Cortex of kidney (tissue), 1 donor: ENCODE data around the gene GSTM4.
"Not testable (repeated sequence)": the region's sequence is repeated elsewhere in the genome, so short reads cannot be mapped to it uniquely, and the experiment has no call there.

ENCODE experiments used
- DNase-seq: peaks from one replicate; lab custom pipeline; 2025; lab: John Stamatoyannopoulos, UW

The GSTM4 gene

DNA sequence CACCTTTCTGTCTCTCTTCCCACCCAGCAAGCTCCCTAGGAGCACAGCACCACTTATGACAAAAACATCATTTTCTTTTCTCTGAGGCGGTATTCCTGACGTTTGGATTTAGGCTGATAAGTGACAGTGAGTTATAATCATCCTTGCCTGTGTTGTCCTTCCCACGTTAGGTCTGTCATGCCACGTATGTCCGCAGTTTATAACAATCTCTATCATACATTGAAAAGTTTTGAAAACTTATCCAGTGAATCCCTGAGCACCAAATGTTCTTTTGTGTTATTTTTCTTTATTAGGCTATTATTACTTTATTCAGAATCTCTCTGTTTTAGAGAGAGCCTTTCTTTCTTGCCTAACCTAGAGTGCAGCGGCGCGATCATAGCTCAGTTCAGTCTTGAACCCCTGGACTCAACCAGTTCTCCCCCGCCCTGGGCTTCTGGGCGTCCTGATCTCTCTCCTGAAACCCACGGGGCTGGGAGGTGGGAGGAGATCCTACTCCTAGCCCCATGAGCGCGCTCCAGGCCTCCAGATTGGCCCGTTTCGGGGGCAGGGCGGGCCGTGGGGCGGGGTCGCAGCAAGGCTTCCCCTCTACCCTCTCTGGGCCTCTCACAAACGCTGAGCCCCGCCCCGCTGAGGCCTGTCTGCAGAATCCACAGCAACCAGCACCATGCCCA is 11.7 kb downstream of the GSTM4 start, which contains the start of gene GSTM2:
GSTM2 (plus strand) TSS at position 606 of the 671 bp plus-strand sequence; CDS start at position 665, 59 bp downstream.
- DNase-seq: no peak

GRCh38 chr1:109668123-109668775 is 12.3 kb downstream of the GSTM4 start:
- no peak for DNase-seq

DNA sequence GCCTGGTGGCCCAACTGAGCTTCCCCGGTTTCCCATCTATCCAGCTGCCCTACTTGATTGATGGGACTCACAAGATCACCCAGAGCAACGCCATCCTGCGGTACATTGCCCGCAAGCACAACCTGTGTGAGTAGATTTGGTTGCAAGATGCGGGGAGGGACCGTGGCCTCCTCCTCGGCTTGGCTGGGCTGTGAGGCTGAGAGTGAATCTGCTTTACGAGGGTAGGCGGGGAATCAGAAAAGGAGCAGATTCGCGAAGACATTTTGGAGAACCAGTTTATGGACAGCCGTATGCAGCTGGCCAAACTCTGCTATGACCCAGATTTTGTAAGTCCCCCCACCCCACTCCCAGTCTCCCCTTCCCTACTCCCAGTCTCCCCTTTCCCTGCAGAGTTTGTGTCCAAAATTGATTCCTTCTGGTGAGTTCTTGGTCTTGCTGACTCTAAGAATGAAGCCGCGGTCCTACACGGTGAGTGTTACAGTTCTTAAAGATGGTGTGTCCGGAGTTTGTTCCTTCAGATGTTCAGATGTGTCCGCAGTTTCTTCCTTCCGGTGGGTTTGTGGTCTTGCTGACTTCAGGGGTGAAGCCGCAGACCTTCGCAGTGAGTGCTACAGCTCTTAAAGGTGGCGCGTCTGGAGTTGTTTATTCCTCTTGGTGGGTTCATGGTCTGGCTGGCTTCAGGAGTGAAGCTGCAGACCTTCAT is 13.5 kb downstream of the GSTM4 start:
- no peak for DNase-seq

- DNase-seq: not testable (repeated sequence)
Measured at GRCh38 chr1:109669949-109670302, 14.0 kb downstream of the GSTM4 start.

- no peak for DNase-seq
Measured at GRCh38 chr1:109671067-109671466, 15.2 kb downstream of the GSTM4 start.

GRCh38 chr1:109673861-109674260 is 18.0 kb downstream of the GSTM4 start:
- DNase-seq: not testable (repeated sequence)

- not testable (repeated sequence) for DNase-seq
Measured at GRCh38 chr1:109676683-109677381, 20.9 kb downstream of the GSTM4 start.

DNA sequence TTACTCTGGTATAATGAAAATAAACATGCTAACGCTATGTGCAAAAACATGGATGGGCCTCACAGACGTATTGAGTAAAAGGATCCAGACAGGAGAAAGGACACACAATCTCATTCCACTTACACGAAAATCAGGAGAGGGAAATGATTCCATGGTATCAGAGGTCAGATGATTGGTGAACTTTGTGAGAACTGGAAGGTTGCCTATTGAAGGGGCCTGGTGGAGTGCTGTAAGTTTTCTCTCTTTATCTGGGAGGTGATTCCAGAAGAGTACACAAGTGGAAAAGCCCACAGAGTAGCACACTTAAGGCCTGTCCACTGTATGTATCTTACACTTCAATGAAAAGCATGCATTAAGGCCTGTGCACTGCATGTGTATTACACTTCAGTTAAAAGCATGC is 21.6 kb downstream of the GSTM4 start:
- no peak for DNase-seq

DNA sequence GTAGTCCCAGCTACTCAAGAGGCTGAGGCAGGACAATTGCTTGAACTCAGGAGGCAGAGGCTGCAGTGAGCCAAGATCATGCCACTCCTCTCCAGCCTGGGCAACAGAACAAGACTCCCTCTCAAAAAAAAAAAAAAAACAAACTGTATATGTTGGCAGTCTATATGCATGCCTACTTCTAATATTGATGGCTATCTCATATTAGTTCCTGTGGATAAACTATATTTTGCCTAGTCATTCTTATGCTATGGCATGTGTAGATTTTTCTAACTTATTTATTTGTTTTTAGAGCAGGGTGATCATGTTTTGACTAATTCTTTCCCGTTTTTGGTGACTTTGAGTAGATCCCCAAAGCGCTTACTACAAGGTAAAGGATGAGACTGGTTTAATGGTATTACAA is 22.7 kb downstream of the GSTM4 start:
- not testable (repeated sequence) for DNase-seq

- DNase-seq: not testable (repeated sequence)
Measured at GRCh38 chr1:109684777-109685176, 28.9 kb downstream of the GSTM4 start.

- not testable (repeated sequence) for DNase-seq
Measured at GRCh38 chr1:109685399-109685798, 29.5 kb downstream of the GSTM4 start.

GRCh38 chr1:109685890-109686289 is 30.0 kb downstream of the GSTM4 start:
- not testable (repeated sequence) for DNase-seq

DNA sequence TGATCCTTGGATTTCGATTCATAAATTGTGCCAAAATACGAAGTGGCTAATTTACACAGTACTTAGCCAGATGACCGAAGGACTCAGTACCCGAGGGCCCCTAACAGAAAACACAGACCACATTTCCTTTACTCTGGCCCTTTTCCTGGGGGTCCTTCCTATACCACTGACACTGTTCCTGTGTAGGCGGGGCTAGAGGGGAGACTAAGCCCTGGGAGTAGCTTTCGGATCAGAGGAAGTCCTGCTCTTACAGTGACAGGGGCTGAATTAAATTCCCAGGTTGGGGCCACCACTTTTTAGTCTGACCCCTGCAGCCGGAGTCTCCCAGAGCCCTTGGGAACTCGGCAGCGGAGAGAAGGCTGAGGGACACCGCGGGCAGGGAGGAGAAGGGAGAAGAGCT is 31.2 kb downstream of the GSTM4 start:
- DNase-seq: not testable (repeated sequence)

DNA sequence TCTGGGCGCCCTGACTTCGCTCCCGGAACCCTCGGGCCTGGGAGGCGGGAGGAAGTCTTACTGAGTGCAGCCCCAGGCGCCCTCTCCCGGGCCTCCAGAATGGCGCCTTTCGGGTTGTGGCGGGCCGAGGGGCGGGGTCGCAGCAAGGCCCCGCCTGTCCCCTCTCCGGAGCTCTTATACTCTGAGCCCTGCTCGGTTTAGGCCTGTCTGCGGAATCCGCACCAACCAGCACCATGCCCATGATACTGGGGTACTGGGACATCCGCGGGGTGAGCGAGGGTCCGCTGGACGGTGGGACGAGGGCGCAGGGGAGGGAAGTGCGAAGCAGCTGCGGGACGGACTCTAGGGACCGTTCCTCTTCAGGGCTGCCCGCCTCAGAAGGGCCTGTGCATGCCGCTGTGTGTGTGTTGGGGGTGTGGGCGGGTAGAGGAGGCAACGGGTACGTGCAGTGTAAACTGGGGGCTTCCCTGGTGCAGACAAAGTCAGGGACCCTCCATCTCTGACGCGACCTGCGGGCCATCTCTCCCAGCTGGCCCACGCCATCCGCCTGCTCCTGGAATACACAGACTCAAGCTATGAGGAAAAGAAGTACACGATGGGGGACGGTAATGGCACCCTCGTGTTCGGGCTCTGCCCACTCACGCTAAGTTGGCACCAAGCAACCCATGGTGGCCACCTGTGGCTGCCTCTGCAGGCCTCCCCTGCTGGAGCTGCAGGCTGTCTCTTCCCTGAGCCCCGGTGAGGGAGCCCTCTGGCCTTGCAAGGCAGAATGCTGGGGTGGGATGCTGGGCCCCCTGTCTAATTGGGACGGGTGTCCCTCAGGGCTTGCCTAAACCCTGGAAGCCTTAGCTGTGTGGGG is 32.0 kb downstream of the GSTM4 start, which contains the start of gene GSTM1:
GSTM1 (plus strand) TSS at position 177 of the 859 bp plus-strand sequence; CDS start at position 234, 57 bp downstream.
- DNase-seq: no peak

- no peak for DNase-seq
Measured at GRCh38 chr1:109689844-109690405, 34.0 kb downstream of the GSTM4 start.

- DNase-seq: no peak
Measured at GRCh38 chr1:109691759-109692158, 35.9 kb downstream of the GSTM4 start.

GRCh38 chr1:109694400-109694799 is 38.5 kb downstream of the GSTM4 start:
- DNase-seq: not testable (repeated sequence)

DNA sequence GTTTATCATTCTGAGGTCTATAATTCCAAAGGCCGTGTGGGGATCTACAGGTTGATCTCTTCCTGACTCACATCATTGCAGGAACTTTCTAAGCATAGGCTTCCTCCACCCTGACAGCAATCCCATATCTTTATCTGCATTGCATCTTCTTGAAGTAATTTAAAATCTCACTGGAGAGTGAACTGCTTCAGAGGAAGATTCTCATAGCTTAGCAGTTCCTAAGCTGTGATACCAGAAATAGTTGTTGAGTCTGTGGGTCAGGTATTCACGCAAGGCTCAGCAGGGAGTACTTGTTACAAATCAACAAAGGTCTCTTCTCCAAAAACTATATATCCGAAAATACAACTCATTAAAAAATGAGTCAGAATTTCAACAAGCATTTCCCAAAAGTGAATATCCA is 39.2 kb downstream of the GSTM4 start:
- not testable (repeated sequence) for DNase-seq

GRCh38 chr1:109697066-109697465 is 41.2 kb downstream of the GSTM4 start:
- DNase-seq: no peak

GRCh38 chr1:109697861-109698260 is 42.0 kb downstream of the GSTM4 start:
- DNase-seq: not testable (repeated sequence)

GRCh38 chr1:109702940-109703339 is 47.0 kb downstream of the GSTM4 start:
- DNase-seq: not testable (repeated sequence)
